Ovary (tissue), 9 donors: ENCODE measurements around the gene PP2D1. TPM values are rescaled to one million over a fixed set of nuclear protein-coding genes. Genes with fewer than 3 reads are reported as not detected.

Experiments
- DNase-seq, 5 donors: peaks; one replicate each; pipeline ENCODE4 v3.0.0-alpha.2; 2019 to 2020
- H3K27ac ChIP-seq, 2 donors: fragments of 200-600 bp; one replicate each; pipeline versions ENCODE4 v1.5.1 to v1.8.0; 2019 to 2022
- H3K27me3 ChIP-seq: fragments of 200-600 bp; one replicate; pipeline ENCODE4 v1.8.0; 2022
- H3K36me3 ChIP-seq: fragments of 200-600 bp; sonication (generic); one replicate; pipeline ENCODE4 v1.5.1; 2019
- H3K4me1 ChIP-seq: one replicate; pipeline ENCODE4 v1.8.1; 2013; ENCODE audit warnings: mild to moderate bottlenecking, moderate library complexity; ENCODE audit not compliant: insufficient read depth
- H3K4me3 ChIP-seq: fragments of 200-600 bp; sonication (generic); one replicate; pipeline ENCODE4 v1.5.1; 2017
- H3K9me3 ChIP-seq, 2 donors: fragments of 200-600 bp in 1 of 2; sonication (generic) in 1 of 2; one replicate each; pipeline versions ENCODE4 v1.5.1 to v1.8.1; 2013 to 2019; ENCODE audit warnings: mild to moderate bottlenecking in 1 of 2, moderate library complexity in 1 of 2
- CTCF ChIP-seq, 3 donors: fragments of 450-650 bp in 2 of 3; fragments of 200-600 bp in 1 of 3; IDR thresholded peaks; one replicate each; pipeline versions ENCODE4 v1.5.1 to v1.8.0; 2016 to 2022; ENCODE audit warnings: antibody characterized with exemption in 3 of 3, mild to moderate bottlenecking in 1 of 3
- EP300 ChIP-seq: sonication (generic); formaldehyde crosslinking; IDR thresholded peaks from one replicate; pipeline ENCODE4 v1.6.1; 2017; ENCODE audit warnings: antibody characterized with exemption
- POLR2A ChIP-seq: fragments of 450-650 bp; IDR thresholded peaks from one replicate; pipeline ENCODE4 v1.6.1; 2017; ENCODE audit warnings: antibody characterized with exemption, mild to moderate bottlenecking, moderate library complexity
- WGBS, 3 donors: extraction: QIAGEN DNeasy Blood & Tissue Kit in 1 of 3; methylation state at CpG; one replicate each; pipeline versions ENCODE4 v1.1.5 to v1.1.7; 2013 to 2017; 5-methylcytosine and 5-hydroxymethylcytosine counted together
- intact Hi-C, 4 donors: fragments of 100-400 bp; cut with DNase I; formaldehyde crosslinking; loops; one replicate each; pipeline versions ENCODE4 v1.11.0 to v1.15.1; 2022 to 2023
- polyA plus RNA-seq, 2 donors: library from polyadenylated mRNA; stranded (reverse); fragments of 200-250 nt in 1 of 2; fragments of 350-450 nt in 1 of 2; fragmentation: Illumina TruSeq in 1 of 2; extraction: RNeasy Lipid Tissue Mini Kit (QIAGEN cat#74804) in 1 of 2; gene quantifications; one replicate each; pipeline ENCODE4 v1.2.3, GENCODE V29; 2013 to 2014
- small RNA-seq: library from RNA; depleted of rRNA; stranded (forward); fragments of <200 nt; gene quantifications from one replicate; pipeline ENCODE3, GENCODE V24; 2016
- total RNA-seq, 7 donors: library from RNA; depleted of rRNA in 2 of 7; stranded (reverse); fragments of >200 nt in 2 of 7; fragmentation: NEBNext Ultra II Directional in 3 of 7; extraction: Animal tissue kit (Norgen Biotek cat#: 25700) in 3 of 7; gene quantifications; one replicate each; pipeline versions ENCODE4 v1.1.0 to v1.2.4, GENCODE V29; 2016 to 2023
- donor health status: DM: no; HTN: no; CAD: no; lungs with moderate emphysema.
- donor health status: DM: no; HTN: no; CAD: no.
- donor health status: Bipolar disorder and iron deficiency.
- donor health status: DM: yes; HTN: yes; CAD: no.
- donor health status: DM: no; HTN: no; CAD: no.
- donor health status: DM: yes; HTN: yes; CAD: no.

The PP2D1 gene
- total and polyA plus RNA-seq, 9 donors = not detected

- TF ChIP-seq CTCF (IDR thresholded peaks at IDR 0.05) = no peak
- TF ChIP-seq EP300 = no peak
- no peak for TF ChIP-seq POLR2A
- H3K9me3 ChIP-seq = no peaks in the 10 kb centered on the region
- no peaks in the 10 kb centered on the region for H3K27me3 ChIP-seq
- no peak overlapping the region for H3K4me3 ChIP-seq
- peaks cover 4% of the 10 kb centered on the region for H3K4me1 ChIP-seq
- intact Hi-C loops = loop anchor here in 3 of 4 donors (5.0 to 10.0 kb wide), 3 partner anchors 89 to 239 kb away; partner anchors contain the start of genes KAT2B (in 1 of the 3) and SGO1 (in 1 of the 3)
- 96 to 98% (median 98%) methylated on average over 9 of the region's 9 CpGs for WGBS, 3 donors
- no peaks in the 10 kb centered on the region for H3K36me3 ChIP-seq
- DNase-seq = no peak
- H3K27ac ChIP-seq = no peak overlapping the region
These were observed 66.5 kb downstream of the PP2D1 start for GRCh38 chr3:19945534-19945933.

GRCh38 chr3:19940643-19941042 is 71.4 kb downstream of the PP2D1 start:
- no peak for TF ChIP-seq EP300
- TF ChIP-seq POLR2A = no peak
- intact Hi-C loops = loop anchor here in 2 of 4 donors (10.0 kb wide), 2 partner anchors 94 to 244 kb away; partner anchors contain the start of gene SGO1 (in 1 of the 2)
- WGBS, 3 donors = 81 to 91% (median 84%) methylated on average over 1 of the region's 1 CpG
- Histone ChIP-seq H3K27ac (no peak overlapping the region), H3K4me1 (no peaks in the 10 kb centered on the region), H3K9me3 (no peaks in the 10 kb centered on the region), H3K27me3 (no peaks in the 10 kb centered on the region), H3K4me3 (no peak overlapping the region), H3K36me3 (no peaks in the 10 kb centered on the region)
- no peak for DNase-seq

GRCh38 chr3:19938295-19938627 is 73.8 kb downstream of the PP2D1 start:
- no peaks in the 10 kb centered on the region for H3K36me3 ChIP-seq
- H3K4me3 ChIP-seq = no peak overlapping the region
- H3K9me3 ChIP-seq = no peaks in the 10 kb centered on the region
- intact Hi-C loops = no loop called here
- H3K4me1 ChIP-seq = no peaks in the 10 kb centered on the region
- DNase-seq = no peak
- H3K27ac ChIP-seq = no peak overlapping the region
- TF ChIP-seq POLR2A (no peak), CTCF (IDR thresholded peaks at IDR 0.05) (no peak), EP300 (no peak)
- no peaks in the 10 kb centered on the region for H3K27me3 ChIP-seq
- 84 to 88% (median 87%) methylated on average over 1 of the region's 1 CpG for WGBS, 3 donors

- 56 to 75% (median 60%) methylated on average over 7 of the region's 7 CpGs for WGBS, 3 donors
- Histone ChIP-seq H3K9me3 (no peaks in the 10 kb centered on the region), H3K4me1 (no peaks in the 10 kb centered on the region), H3K27ac (no peak overlapping the region), H3K4me3 (no peak overlapping the region), H3K36me3 (no peaks in the 10 kb centered on the region), H3K27me3 (no peaks in the 10 kb centered on the region)
- intact Hi-C loops = no loop called here
- TF ChIP-seq POLR2A (no peak), CTCF (IDR thresholded peaks at IDR 0.05) (no peak), EP300 (no peak)
- DNase-seq = no peak
These were observed 74.4 kb downstream of the PP2D1 start for GRCh38 chr3:19937459-19938294.

Small RNA genes within 50 kb of the gene (small RNA-seq; reads per million reads assigned to genes)
- gene RNU4-85P = not detected
- not detected for gene RPL39P18

Other genes starting within 250 kb of the PP2D1 start
- 1 to 10 TPM in 6 of 7 donors, under 1 TPM in 1; 0.42 to 9.2 (median 2.8) TPM for gene EFHB, start 78.0 kb downstream of the PP2D1 start, total RNA-seq
- gene EFHB, start 78.0 kb downstream of the PP2D1 start, polyA plus RNA-seq = under 1 TPM; 0.43 to 0.69 TPM
- 10 to 100 TPM; 39.8 to 61.2 (median 46.9) TPM for gene RAB5A, start 65.2 kb downstream of the PP2D1 start, total RNA-seq
- gene RAB5A, start 65.2 kb downstream of the PP2D1 start, polyA plus RNA-seq = 10 to 100 TPM; 24.6 to 65.8 TPM
- gene KAT2B, start 28.2 kb upstream of the PP2D1 start, total RNA-seq = 10 to 100 TPM; 31.4 to 49.3 (median 36.9) TPM
- 10 to 100 TPM; 15.1 to 26.1 TPM for gene KAT2B, start 28.2 kb upstream of the PP2D1 start, polyA plus RNA-seq
- 1 to 10 TPM in 2 of 7 donors, under 1 TPM in 5; 0.10 to 1.2 (median 0.33) TPM for gene SGO1, start 173.9 kb upstream of the PP2D1 start, total RNA-seq
- gene SGO1, start 173.9 kb upstream of the PP2D1 start, polyA plus RNA-seq = under 1 TPM; 0.19 to 0.58 TPM